ENCODE data around the gene EDC3.
"Not testable (repeated sequence)": the region's sequence is repeated elsewhere in the genome, so short reads cannot be mapped to it uniquely, and the experiment has no call there.

EDC3 gene

DNA sequence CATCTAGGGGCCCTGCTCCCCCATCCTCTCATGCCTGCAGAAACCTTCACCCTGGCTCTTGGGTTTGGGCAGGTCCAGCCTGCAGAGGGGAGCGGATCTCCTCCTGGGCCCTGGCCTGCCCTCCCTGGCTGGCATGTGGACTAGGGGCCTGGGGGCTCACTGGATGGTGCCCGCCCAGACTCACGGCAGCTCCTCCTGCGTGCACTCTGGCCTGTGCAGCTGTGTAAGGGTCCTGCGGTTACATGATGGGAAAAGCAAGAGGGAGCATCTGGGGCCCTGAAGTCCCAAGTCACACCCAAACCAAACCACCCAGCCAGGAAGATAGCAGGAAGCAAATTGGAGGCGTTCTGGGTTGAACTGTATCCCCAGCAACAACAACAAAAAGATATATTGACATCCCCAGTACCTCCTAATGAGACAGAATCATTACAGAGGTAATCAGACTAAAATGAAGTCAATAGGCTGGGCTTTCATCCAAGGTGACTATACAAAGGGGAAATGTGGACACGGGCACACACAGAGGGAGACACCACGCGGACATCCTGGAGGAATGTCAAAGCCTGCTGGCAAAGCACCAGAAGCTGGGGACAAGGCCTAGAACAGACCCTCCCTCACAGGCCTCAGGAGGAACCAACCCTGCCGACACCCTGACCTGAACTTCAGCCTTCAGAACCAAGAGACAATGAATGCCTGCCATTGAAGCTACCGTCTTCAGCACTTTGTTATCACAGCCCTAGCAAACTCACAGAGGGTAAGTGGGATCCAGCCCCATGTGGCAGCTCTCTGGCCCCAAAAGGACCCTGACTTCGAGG lies 90.6 kb downstream of the EDC3 start:
- peak; percentile 42 for DNase-seq

DNA sequence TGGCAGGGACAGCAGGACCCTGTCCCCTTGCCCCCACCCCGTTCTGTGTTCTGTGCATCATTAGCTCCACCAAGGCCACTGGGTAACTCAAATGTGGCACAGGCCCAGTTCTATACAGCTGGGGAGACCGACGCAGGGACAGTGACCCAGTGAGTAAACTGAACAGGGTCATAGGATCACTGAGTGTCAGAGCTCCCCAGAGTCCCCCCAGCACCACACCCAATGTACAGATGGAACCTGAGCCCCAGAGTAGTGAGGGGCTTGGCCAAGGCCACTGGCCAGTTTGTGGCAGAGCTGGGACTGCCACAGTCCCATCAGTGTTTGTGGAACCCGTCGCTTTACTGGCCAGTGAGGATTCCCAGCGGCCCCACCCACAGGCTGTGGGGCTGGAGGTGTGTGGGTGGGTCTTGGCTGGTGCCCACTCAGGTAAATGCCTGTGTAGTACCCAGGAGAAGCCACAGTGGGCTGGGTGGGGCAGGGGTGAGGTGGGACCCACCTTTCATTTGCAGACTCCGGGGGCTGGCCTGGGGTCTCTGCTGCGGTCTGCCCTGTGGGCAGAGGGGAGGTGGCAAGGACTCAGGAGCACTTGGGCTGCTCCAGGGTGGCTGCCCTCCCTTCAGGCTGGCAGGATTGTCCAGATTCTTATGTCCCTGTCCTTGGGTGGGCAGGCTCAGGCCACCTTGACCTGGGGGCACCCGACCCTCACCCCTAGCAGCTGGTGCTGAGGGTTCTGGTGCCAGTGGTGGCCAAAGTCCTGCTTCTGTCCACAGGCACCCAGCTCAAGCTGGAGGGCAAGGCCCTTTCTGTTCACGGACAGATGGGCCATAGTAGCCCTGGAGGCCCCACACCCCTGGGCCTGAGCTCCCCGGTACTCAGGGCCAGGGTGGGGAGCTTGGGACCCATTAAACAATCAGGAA lies 91.8 kb downstream of the EDC3 start:
- DNase-seq = no peak

DNA sequence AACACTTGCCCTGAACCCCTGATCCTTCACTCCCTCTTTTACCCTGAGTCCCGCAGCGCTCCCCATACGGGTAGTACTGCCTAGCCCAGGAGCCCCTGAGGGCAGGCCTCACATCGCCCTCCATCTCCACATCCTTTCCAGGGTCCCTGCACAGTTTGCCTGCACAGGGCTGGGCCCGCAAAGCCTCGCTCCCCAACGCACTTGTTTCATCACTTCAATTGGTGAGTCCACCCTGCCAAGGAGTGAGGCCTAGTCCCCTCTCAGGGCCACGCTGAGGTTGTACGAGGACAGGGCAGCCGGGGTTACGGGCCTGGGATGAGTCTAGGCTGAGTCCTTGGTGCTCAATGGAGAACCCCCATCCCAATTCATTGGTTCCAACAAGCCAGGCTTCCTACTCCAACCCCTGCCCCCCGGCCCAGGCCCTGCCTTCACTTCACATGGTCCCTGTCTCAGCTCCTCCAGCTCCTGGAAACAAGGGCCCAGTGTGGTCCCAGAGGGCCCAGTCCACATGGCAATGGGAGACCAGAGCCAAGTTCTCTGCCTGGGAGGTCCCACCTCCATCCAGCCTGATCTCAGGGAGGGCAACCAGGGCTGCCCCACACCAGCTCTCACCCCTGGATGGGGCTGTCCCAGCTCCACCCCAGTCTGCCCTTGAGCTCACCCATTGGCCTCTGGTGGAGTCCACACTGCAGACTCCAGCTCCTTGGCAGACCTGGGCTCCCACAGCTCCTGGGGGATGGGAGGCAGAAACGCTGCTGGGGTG lies 92.6 kb downstream of the EDC3 start:
- no peak for DNase-seq

DNA sequence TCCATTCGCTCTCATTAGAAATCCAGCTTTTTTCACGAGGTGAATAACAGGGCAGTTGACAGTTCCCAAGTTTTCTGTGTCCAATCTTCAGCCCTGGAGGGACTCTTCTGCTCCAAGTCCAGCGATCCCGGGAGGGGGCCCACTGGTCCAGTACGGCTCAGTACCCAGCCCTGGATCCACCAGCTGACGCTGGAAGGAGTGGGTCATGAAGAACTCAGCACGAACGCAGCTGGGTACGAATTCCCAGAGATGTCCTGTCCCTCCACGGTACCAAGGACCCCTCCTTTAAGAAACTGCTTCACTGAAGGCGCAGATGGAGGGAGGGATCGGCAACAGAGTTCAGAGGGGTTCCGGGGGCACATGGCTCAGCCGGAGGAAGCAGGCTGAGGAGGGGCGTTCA lies 96.7 kb downstream of the EDC3 start:
- no peak for DNase-seq

DNA sequence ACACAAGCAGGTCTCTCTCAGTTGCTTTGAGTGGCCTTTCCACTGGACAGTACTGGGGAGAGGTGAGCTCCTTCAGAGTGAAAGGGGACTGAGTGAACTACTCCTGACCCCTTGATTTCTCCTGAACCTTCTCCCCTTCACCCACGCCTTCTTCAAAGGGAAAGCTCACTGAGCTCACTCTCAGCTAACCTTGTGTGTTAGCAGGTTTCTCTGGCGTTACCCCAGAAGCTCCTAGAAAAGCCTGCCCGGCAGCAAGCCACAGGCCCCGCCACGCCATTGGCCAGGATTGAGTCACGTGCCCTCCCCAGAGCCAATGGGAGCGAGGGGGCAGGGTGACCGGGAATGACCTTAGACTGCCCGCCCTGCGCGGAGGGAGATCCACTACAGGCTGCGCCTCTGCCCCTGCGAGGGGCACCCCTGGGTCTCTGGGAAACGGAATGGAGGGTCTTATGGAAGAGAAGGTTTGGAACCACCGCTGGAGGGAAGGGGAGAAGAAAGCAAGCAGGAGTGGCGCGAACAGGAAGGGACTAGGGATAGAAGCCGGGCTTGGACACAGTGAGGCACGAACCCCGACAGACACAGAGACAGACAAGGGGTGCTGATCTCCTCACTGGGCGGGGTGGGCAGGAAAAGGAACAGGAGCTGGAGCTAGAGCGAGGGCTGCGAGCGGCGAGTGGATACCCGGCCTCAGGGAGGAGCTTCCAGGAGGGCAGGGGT lies 97.5 kb downstream of the EDC3 start:
- DNase-seq = peak; percentile 88

DNA sequence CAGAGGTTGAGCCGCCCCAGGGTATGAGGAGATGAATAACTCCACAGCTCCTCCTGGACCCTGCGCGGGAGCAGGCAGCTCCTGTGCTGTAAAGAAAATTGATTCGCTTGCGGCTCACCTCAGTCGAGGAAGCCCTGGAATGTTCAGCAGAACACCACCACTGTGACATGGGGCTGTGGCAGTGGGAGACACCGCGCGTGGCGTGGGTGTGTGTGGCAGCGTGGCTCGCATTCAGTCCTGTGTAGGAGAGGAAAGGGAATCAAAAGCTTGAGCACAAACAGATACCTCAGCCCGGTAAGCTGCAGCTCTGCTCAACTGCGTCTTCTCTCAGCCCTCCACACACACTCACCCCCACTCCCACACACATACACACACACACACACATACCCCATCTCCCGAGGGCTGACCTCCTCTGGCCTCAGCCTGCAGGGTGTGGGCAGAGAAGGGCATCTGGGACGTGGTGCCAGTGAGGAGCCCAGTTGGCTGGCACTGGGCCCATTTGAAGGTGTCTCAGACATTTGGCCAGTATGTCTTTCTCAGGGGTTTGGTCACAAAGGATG lies 98.6 kb downstream of the EDC3 start:
- not testable (repeated sequence) for DNase-seq

DNA sequence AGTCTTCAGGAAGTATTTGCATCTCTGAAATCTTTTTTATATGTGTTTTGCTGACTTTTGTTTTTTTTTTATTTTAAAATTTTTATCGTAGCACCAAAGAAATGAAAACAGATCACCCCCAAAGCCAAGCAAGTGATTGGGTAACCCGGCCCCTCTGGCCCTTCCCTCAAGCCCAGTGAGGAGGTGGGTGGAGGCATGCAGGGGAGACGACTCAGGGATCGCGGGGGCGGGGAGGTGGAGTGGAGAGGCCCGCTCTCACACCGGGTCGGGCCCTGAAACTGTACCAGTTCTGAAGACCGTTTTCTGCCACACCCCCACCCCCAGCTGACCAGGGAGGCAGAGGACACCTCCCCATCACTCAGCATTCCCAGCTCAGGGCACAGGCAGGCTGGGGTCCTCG lies 99.1 kb downstream of the EDC3 start:
- DNase-seq = not testable (repeated sequence)

DNA sequence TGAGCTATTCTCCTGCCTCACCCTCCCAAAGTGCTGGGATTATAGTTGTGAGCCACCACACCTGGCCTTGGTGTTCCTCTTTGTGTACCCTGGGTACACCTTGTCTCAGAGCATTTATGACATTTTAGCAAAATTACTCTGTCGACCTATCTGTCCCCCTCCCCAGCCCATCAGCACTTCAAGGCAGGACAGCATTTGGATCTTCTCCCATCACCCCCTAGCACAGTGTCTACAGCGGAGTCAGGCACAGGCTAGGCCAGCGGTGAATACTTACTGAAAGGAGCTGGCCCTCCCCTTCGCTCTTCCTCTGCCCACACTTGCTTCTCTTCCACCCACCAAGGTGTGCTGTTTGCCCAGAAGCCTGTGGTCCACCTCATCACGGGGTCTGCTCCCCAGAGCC lies 100.6 kb downstream of the EDC3 start:
- DNase-seq = no peak

DNA sequence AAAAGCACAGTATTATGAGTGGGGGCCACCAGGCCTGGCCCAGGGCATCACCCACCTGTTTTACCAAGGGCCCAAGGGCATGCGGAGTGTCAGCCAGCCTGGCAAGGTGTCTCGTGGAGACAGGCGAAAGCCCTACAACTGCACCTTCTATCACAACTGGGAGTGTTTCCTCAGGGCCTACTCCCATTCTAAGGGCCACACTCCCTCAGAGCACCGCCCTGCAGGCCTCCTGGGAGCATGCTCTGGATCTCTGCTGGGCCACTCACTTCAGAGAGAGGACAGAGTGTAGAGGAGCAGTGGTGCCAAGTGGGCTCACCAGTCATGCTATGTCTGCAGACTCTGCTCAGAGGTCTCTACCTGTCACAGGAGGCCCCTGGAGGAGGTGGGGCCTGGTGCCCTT lies 101.4 kb downstream of the EDC3 start:
- DNase-seq = no peak

DNA sequence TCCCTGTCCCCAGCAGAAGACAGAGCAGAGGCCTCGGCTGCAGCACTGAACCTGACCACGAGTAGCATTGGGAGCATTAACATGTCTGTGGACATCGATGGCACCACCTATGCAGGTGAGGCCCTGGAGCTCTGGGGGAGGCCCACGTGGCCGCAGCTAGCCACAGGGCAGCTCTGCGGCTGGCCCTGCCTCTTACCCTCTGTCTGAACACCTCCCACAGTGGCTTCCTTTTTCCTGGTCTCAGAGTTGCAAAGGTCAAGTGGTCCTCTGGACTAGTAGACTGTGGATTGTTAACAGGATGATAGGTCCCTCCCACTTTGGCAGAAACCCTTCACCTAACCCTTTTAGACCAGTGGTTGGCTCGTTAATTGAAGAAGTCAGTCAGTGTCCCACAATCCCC lies 102.7 kb downstream of the EDC3 start:
- no peak for DNase-seq

DNA sequence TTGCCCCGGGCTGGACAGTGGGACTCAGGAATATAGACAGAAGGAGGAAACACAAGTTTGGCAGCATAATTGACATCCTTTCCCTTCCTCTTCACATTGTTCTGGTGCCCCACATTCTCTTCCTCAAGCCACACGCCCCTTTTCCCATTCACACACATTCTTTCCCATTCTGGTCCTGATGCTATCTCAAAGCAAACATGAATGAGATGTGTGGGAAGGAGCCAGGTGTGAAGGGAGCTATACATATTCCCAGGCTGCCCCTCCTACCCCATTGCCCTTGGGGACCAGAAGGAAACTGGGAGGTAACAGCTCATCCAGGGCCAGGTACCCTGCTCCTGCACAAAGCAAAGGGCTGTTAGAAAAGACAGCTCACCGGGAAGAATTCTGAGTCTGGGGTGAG lies 103.6 kb downstream of the EDC3 start:
- no peak for DNase-seq

DNA sequence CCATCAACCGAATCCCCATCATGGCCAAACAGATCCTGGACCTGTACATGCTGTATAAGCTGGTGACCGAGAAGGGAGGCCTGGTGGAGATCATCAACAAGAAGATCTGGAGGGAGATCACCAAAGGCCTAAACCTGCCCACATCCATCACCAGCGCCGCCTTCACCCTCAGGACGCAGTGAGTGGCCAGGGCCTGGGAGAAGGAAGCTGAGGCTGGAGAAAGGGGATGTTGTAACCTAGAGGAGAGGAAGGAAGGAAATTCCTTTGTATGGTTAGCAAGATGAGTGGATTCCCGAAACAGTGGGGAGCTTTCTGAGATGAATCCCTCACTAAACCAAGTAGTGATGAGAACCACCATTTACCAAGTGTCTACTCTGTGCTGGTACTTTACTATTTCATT lies 106.0 kb downstream of the EDC3 start:
- DNase-seq = no peak

DNA sequence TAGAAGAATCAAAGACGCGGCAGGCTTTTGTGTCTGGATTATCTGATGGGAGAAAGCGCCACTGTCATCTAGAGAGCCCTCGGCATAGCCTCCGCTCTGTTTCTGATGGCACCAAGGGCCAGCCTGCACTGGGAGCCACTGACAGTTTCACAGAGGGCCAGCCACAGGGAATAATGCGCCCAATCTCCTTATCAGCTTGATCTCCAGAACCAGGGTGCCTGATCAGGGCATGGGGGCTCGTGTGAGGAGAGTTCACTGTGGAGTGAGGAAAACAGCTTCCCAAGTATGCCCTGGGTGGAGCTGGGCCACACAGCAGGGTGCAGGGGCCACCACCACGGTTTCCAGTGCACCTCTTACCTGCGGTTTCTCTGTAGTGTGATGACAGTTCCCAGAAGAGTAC lies 110.0 kb downstream of the EDC3 start:
- DNase-seq = no peak

DNA sequence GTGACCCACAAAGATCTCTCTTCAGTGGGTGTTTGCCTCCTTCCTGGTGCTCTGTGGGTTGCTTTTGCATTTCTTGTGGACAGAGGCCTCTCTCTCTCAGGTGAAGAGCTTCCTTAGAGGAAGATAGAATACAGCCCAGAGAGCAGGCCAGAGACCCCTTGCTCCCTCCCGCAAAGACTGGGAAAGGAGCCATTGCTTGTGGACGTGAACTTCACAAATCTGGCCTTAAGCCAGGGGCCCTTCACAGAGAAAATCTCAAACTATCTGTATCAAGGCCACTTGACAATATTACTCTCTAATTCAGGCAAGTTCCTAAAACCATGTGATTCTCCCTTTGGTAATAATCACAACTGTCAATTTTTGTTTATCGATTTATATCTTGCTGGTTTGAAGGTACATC lies 110.6 kb downstream of the EDC3 start:
- DNase-seq = no peak

DNA sequence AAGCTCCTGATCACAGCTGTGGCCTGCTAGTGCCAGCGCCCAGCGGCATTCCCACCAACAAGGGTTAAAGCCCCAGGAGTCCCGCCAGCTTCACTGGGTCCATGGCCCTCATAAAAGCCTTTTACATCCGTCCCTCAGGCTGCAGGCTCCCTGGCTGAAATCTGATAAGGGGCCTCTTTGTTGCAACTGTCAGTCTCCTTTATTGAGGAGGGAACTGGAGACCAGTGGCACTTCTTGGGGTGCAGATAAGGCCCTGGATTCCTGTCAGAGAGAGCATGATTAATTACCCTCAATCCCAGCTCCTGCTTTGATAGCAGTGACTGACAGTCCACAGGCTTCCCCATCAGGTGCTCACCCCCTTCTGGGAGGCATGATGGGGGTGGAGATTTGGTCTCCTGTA lies 111.0 kb downstream of the EDC3 start:
- no peak for DNase-seq

DNA sequence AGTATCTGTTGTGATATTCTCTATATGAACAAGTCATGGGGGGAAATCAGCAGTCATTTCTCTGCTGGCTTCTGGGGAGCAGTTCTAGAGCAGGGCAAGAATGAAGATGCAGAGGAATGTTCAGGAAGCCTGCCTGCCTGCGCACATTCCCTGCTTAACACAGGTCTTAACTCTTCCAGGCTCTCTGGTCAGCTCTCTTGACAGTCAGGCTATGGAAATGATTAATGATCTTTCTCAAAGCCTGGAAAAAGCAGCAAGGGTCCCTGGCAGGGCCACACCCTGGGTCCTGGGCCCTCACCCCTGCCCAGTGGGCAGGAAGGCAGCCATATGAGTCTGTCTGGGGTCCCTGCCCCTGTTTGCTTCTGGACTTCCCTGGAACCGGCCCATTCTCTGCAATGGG lies 111.6 kb downstream of the EDC3 start:
- no peak for DNase-seq
